H9 (cell line): ENCODE results near the gene PAQR5. TPM values are rescaled to one million over a fixed set of nuclear protein-coding genes. Genes with fewer than 3 reads are reported as not detected.

Experiments
- DNase-seq: peaks from one replicate; pipeline ENCODE4 v3.0.0-alpha.2; 2017
- H2AFZ ChIP-seq: one replicate; pipeline ENCODE4 v1.6.1; 2013; ENCODE audit warnings: mild to moderate bottlenecking, low read length, control low read depth, moderate library complexity
- H2AK5ac ChIP-seq: 2 replicates; pipeline ENCODE4 v1.6.1; 2013; ENCODE audit warnings: low read length, control low read depth, mixed read lengths; ENCODE audit not compliant: insufficient read length
- H2BK120ac ChIP-seq: one replicate; pipeline ENCODE4 v1.6.1; 2013; ENCODE audit warnings: low read depth, mild to moderate bottlenecking, low read length, control low read depth, inconsistent platforms; ENCODE audit not compliant: poor library complexity, severe bottlenecking
- H2BK12ac ChIP-seq: 2 replicates; pipeline ENCODE4 v1.6.1; 2013; ENCODE audit warnings: low read length, control low read depth, mixed read lengths, low read depth; ENCODE audit not compliant: insufficient read length
- H2BK15ac ChIP-seq: 2 replicates; pipeline ENCODE4 v1.6.1; 2013; ENCODE audit warnings: low read depth, low read length, control low read depth
- H2BK20ac ChIP-seq: one replicate; pipeline ENCODE4 v1.6.1; 2013; ENCODE audit warnings: low read depth, mild to moderate bottlenecking, low read length, control low read depth, inconsistent platforms; ENCODE audit not compliant: poor library complexity, severe bottlenecking
- H2BK5ac ChIP-seq: 2 replicates; pipeline ENCODE4 v1.6.1; 2013; ENCODE audit warnings: low read length, control low read depth, mixed read lengths; ENCODE audit not compliant: insufficient read length
- H3K14ac ChIP-seq: 2 replicates; pipeline ENCODE4 v1.6.1; 2013; ENCODE audit warnings: low read length, control low read depth; ENCODE audit not compliant: insufficient read depth
- H3K18ac ChIP-seq: 2 replicates; pipeline ENCODE4 v1.6.1; 2013; ENCODE audit warnings: low read depth, mild to moderate bottlenecking, mixed read lengths, low read length, control low read depth; ENCODE audit not compliant: insufficient read length
- H3K23ac ChIP-seq: 2 replicates; pipeline ENCODE4 v1.6.1; 2013; ENCODE audit warnings: low read length, control low read depth, mixed read lengths, low read depth; ENCODE audit not compliant: insufficient read length
- H3K23me2 ChIP-seq: 2 replicates; pipeline ENCODE4 v1.6.1; 2013; ENCODE audit warnings: low read depth, mild to moderate bottlenecking, mixed read lengths, low read length, control low read depth; ENCODE audit not compliant: insufficient read length, poor library complexity, severe bottlenecking
- H3K27ac ChIP-seq: 2 replicates; pipeline ENCODE4 v1.5.1; 2013; ENCODE audit warnings: low read length, control low read depth, mixed read lengths, low read depth; ENCODE audit not compliant: insufficient read length
- H3K27me3 ChIP-seq: 2 replicates; pipeline ENCODE4 v1.6.1; 2013; ENCODE audit warnings: low read length, control low read depth, inconsistent platforms; ENCODE audit not compliant: insufficient read depth
- H3K4ac ChIP-seq: 2 replicates; pipeline ENCODE4 v1.6.1; 2013; ENCODE audit warnings: low read depth, mild to moderate bottlenecking, control low read depth, inconsistent platforms, low read length, moderate library complexity
- H3K4me1 ChIP-seq: 2 replicates; pipeline ENCODE4 v1.6.1; 2013; ENCODE audit warnings: low read length, control low read depth, inconsistent platforms; ENCODE audit not compliant: insufficient read depth
- H3K4me2 ChIP-seq: 2 replicates; pipeline ENCODE4 v1.6.1; 2013; ENCODE audit warnings: low read length, control low read depth, mixed read lengths; ENCODE audit not compliant: insufficient read length, insufficient read depth
- H3K56ac ChIP-seq: 2 replicates; pipeline ENCODE4 v1.6.1; 2013; ENCODE audit warnings: low read depth, mild to moderate bottlenecking, mixed read lengths, low read length, control low read depth; ENCODE audit not compliant: insufficient read length
- H3K79me1 ChIP-seq: 2 replicates; pipeline ENCODE4 v1.6.1; 2013; ENCODE audit warnings: low read depth, mild to moderate bottlenecking, moderate library complexity, low read length, control low read depth, inconsistent platforms; ENCODE audit not compliant: insufficient read depth, poor library complexity, severe bottlenecking
- H3K79me2 ChIP-seq: 2 replicates; pipeline ENCODE4 v1.6.1; 2013; ENCODE audit warnings: low read length, control low read depth, inconsistent platforms; ENCODE audit not compliant: insufficient read depth
- H3K9ac ChIP-seq: 2 replicates; pipeline ENCODE4 v1.6.1; 2013; ENCODE audit warnings: low read length, control low read depth, mixed read lengths; ENCODE audit not compliant: insufficient read length; ENCODE audit errors: extremely low read depth
- H3K9me3 ChIP-seq: one replicate; pipeline ENCODE4 v1.6.1; 2013; ENCODE audit warnings: low read depth, low read length, inconsistent platforms; ENCODE audit not compliant: control insufficient read depth
- H3T11ph ChIP-seq: one replicate; pipeline ENCODE4 v1.6.1; 2013; ENCODE audit warnings: mild to moderate bottlenecking, low read length, control low read depth, inconsistent platforms
- H4K20me1 ChIP-seq: one replicate; pipeline ENCODE4 v1.6.1; 2013; ENCODE audit not compliant: control insufficient read depth, insufficient read length, insufficient read depth
- H4K5ac ChIP-seq: 2 replicates; pipeline ENCODE4 v1.6.1; 2013; ENCODE audit warnings: low read depth, mild to moderate bottlenecking, mixed read lengths, low read length, control low read depth; ENCODE audit not compliant: insufficient read length
- H4K8ac ChIP-seq: replicated peaks from 2 replicates; pipeline ENCODE4 v1.6.1; 2013; ENCODE audit warnings: low read length, control low read depth, mixed read lengths, low read depth; ENCODE audit not compliant: insufficient read length
- H4K91ac ChIP-seq: 2 replicates; pipeline ENCODE4 v1.6.1; 2013; ENCODE audit warnings: low read depth, mild to moderate bottlenecking, moderate library complexity, mixed read lengths, low read length, control low read depth; ENCODE audit not compliant: insufficient read length
- H3K27ac Mint-ChIP-seq, 3 experiments: 2 replicates in 2 of 3; 3 replicates in 1 of 3; pipeline ENCODE4 v1.8.0; 2020 to 2021; ENCODE audit warnings: mixed read lengths in 3 of 3, mild to moderate bottlenecking in 1 of 3, moderate library complexity in 1 of 3
- H3K27me3 Mint-ChIP-seq: 2 replicates; pipeline ENCODE4 v1.8.0; 2021; ENCODE audit warnings: low read depth, mild to moderate bottlenecking, moderate library complexity, mixed read lengths
- H3K36me3 Mint-ChIP-seq, 3 experiments: 2 replicates in 2 of 3; 3 replicates in 1 of 3; pipeline ENCODE4 v1.8.0; 2020 to 2021; ENCODE audit warnings: low read depth in 3 of 3, mixed read lengths in 3 of 3; ENCODE audit not compliant: insufficient read depth in 1 of 3
- H3K4me1 Mint-ChIP-seq, 2 experiments: 2 replicates each; pipeline ENCODE4 v1.8.0; 2020; ENCODE audit warnings: mixed read lengths in 2 of 2
- H3K4me3 Mint-ChIP-seq, 2 experiments: 2 replicates in 1 of 2; 3 replicates in 1 of 2; pipeline ENCODE4 v1.8.0; 2020 to 2021; ENCODE audit warnings: mild to moderate bottlenecking in 2 of 2, mixed read lengths in 2 of 2, moderate library complexity in 1 of 2
- H3K9me3 Mint-ChIP-seq, 2 experiments: 2 replicates in 1 of 2; 3 replicates in 1 of 2; pipeline ENCODE4 v1.8.0; 2020; ENCODE audit warnings: mild to moderate bottlenecking in 2 of 2, mixed read lengths in 2 of 2, moderate library complexity in 1 of 2
- CTCF ChIP-seq: fragments of 200-600 bp; sonication (generic); conservative IDR thresholded peaks from 3 replicates; pipeline ENCODE4 v1.8.0; 2021; ENCODE audit warnings: antibody characterized with exemption, mild to moderate bottlenecking
- WGBS: extraction: QIAGEN DNeasy Blood & Tissue Kit; methylation state at CpG from one replicate; pipeline ENCODE4 v1.1.7; 2013; ENCODE audit warnings: missing lambda C conversion rate, low lambda C conversion rate, mixed read lengths; ENCODE audit not compliant: insufficient read length; ENCODE audit errors: extremely low coverage; 5-methylcytosine and 5-hydroxymethylcytosine counted together
- total RNA-seq: library from RNA; stranded (reverse); gene quantifications from 2 replicates; pipeline ENCODE4 v1.2.1, GENCODE V29; 2021

PAQR5 gene
- total RNA-seq, 1 experiment from 2014 or later, result 1.6 TPM

- Histone ChIP-seq H2AFZ (no peak overlapping the region), H3K27ac (no peak overlapping the region), H3K14ac (no peak overlapping the region; the same call in 1 of the 2 replicates), H2BK12ac (no peak overlapping the region), H3T11ph (no peak overlapping the region), H2BK20ac (no peak overlapping the region), H3K9ac (no peak overlapping the region), H2BK120ac (no peak overlapping the region), H3K23me2 (no peaks in the 10 kb centered on the region), H2BK5ac (no peak overlapping the region), H4K5ac (no peak overlapping the region), H4K91ac (no peak overlapping the region), H2BK15ac (peak overlapping the region; percentile 84; the same call in 1 of the 2 replicates), H4K8ac (no peak overlapping the region), H3K4me2 (no peak overlapping the region), H3K56ac (no peak overlapping the region), H3K4ac (no peak overlapping the region), H3K79me1 (no peaks in the 10 kb centered on the region), H3K27me3 (no peaks in the 10 kb centered on the region), H3K18ac (no peak overlapping the region), H3K4me1 (peaks cover 6% of the 10 kb centered on the region; the same call in 1 of the 2 replicates), H3K79me2 (no peaks in the 10 kb centered on the region), H2AK5ac (no peak overlapping the region), H3K23ac (no peak overlapping the region), H3K9me3 (no peaks in the 10 kb centered on the region), H4K20me1 (no peaks in the 10 kb centered on the region)
- DNase-seq, result no peak
- Mint-ChIP-seq H3K27ac (no peak overlapping the region; a peak in 2 of 7 replicates), H3K27me3 (peaks cover 21% of the 10 kb centered on the region), H3K4me1 (peaks cover 9 to 13% of the 10 kb centered on the region in 2 experiments), H3K9me3 (peaks cover 0 to 3% of the 10 kb centered on the region in 2 experiments; a peak in 2 of 5 replicates), H3K36me3 (peaks cover 0 to 13% (median 8%) of the 10 kb centered on the region in 3 experiments; a peak in 6 of 7 replicates), H3K4me3 (no peak overlapping the region)
- no CpG with 5 or more reads among the region's 9 CpGs for WGBS
- no peak for TF ChIP-seq CTCF
Measured at GRCh38 chr15:69305933-69306568, 7.3 kb downstream of the PAQR5 start.
